Neural progenitor cell (in vitro differentiated cells): ENCODE measurements around the gene CX3CL1.

Source experiments
- EZH2 ChIP-seq: fragments of 200-600 bp; sonication (generic); IDR thresholded peaks from 2 replicates; pipeline ENCODE4 v1.6.1; 2017; ENCODE audit warnings: antibody characterized with exemption, mild to moderate bottlenecking, moderate library complexity
- EZH2phosphoT487 ChIP-seq: fragments of 200-600 bp; sonication (generic); IDR thresholded peaks from 2 replicates; pipeline ENCODE4 v1.6.1; 2017; ENCODE audit warnings: antibody characterized with exemption
- TF ChIP-seq, protein P1 (sequence below): fragments of 200-600 bp; sonication (generic); IDR thresholded peaks from 2 replicates; pipeline ENCODE4 v1.5.1; 2017; ENCODE audit warnings: antibody characterized with exemption, mild to moderate bottlenecking

DNA sequence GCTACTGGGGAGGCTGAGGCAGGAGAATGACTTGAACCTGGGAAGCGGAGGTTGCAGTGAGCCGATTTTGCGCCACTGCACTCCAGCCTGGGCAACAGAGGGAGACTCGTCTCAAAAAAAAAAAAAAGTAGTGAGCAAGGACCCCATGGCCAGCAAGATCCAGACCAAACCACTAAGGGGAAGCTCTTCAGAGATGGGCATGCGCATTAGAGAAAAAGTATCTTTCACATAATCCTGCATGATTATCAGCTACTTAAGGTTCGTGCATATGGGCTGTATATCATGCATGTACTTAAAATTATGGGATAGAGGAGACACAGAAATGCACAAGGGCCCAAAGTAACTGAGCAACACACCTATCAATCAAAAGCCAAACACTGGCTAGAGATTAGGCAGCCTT is 24.4 kb upstream of the CX3CL1 start:
- TF ChIP-seq EZH2 (no peak), EZH2phosphoT487 (no peak)
- TF ChIP-seq, protein P1, sequence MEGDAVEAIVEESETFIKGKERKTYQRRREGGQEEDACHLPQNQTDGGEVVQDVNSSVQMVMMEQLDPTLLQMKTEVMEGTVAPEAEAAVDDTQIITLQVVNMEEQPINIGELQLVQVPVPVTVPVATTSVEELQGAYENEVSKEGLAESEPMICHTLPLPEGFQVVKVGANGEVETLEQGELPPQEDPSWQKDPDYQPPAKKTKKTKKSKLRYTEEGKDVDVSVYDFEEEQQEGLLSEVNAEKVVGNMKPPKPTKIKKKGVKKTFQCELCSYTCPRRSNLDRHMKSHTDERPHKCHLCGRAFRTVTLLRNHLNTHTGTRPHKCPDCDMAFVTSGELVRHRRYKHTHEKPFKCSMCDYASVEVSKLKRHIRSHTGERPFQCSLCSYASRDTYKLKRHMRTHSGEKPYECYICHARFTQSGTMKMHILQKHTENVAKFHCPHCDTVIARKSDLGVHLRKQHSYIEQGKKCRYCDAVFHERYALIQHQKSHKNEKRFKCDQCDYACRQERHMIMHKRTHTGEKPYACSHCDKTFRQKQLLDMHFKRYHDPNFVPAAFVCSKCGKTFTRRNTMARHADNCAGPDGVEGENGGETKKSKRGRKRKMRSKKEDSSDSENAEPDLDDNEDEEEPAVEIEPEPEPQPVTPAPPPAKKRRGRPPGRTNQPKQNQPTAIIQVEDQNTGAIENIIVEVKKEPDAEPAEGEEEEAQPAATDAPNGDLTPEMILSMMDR: no peak
